ENCODE measurements around the gene EDA. TPM values are rescaled to one million over a fixed set of nuclear protein-coding genes. Genes with fewer than 3 reads are reported as not detected.

Gene EDA
- total RNA-seq = under 1 TPM; 0.49 to 0.92 TPM

- CTCF ChIA-PET = interaction anchor here (1.2 kb wide), 1 partner anchor 9 kb away, joined by 3 read pairs; no protein-coding TSS in a partner anchor
- Mint-ChIP-seq H3K36me3 (ENCODE audit: low read depth) (no peaks in the 10 kb centered on the region), H3K27ac (no peak within 1 kb of the TSS), H3K4me3 (peak within 1 kb of the TSS; percentile 71), H3K27me3 (peaks cover 21% of the 10 kb centered on the region), H3K4me1 (ENCODE audit: low read depth) (no peaks in the 10 kb centered on the region), H3K9me3 (no peaks in the 10 kb centered on the region)
- no peak for TF ChIP-seq CTCF (IDR thresholded peaks at IDR 0.05)
- DNase-seq (peak; percentile 63), ATAC-seq (peak; percentile 97)
- POLR2A ChIA-PET = no interaction called here
- intact Hi-C loops (cut with micrococcal nuclease) = no loop called here
Observed at GRCh38 chrX:69615779-69616456, at the start of gene EDA. EDA (plus strand) TSS chrX:69616113.

- no peak for DNase-seq
- no peak overlapping the region for H3K4me3 Mint-ChIP-seq
- ATAC-seq = no peak
- no peak overlapping the region for H3K27ac Mint-ChIP-seq
- H3K9me3 Mint-ChIP-seq = no peaks in the 10 kb centered on the region
- H3K36me3 Mint-ChIP-seq (ENCODE audit: low read depth) = no peaks in the 10 kb centered on the region
- CTCF ChIA-PET = no interaction called here
- intact Hi-C loops (cut with micrococcal nuclease) = no loop called here
- no peaks in the 10 kb centered on the region for H3K4me1 Mint-ChIP-seq (ENCODE audit: low read depth)
- no peak for TF ChIP-seq CTCF (IDR thresholded peaks at IDR 0.05)
- POLR2A ChIA-PET = no interaction called here
- no peaks in the 10 kb centered on the region for H3K27me3 Mint-ChIP-seq
Observed at GRCh38 chrX:69568828-69569227, 47.1 kb upstream of the EDA start.

- ATAC-seq (no peak), DNase-seq (no peak)
- Mint-ChIP-seq H3K4me3 (no peak overlapping the region), H3K27me3 (no peaks in the 10 kb centered on the region), H3K4me1 (ENCODE audit: low read depth) (no peaks in the 10 kb centered on the region), H3K9me3 (no peaks in the 10 kb centered on the region), H3K36me3 (ENCODE audit: low read depth) (no peaks in the 10 kb centered on the region), H3K27ac (no peak overlapping the region)
- CTCF ChIA-PET = no interaction called here
- POLR2A ChIA-PET = no interaction called here
- no peak for TF ChIP-seq CTCF (IDR thresholded peaks at IDR 0.05)
- intact Hi-C loops (cut with micrococcal nuclease) = no loop called here
Observed at GRCh38 chrX:69597399-69597798, 18.5 kb upstream of the EDA start.

- ChIA-PET CTCF (no interaction called here), POLR2A (no interaction called here)
- Mint-ChIP-seq H3K27ac (no peak overlapping the region), H3K27me3 (no peaks in the 10 kb centered on the region), H3K4me3 (no peak overlapping the region), H3K9me3 (no peaks in the 10 kb centered on the region), H3K4me1 (ENCODE audit: low read depth) (no peaks in the 10 kb centered on the region), H3K36me3 (ENCODE audit: low read depth) (no peaks in the 10 kb centered on the region)
- DNase-seq (no peak), ATAC-seq (no peak)
- intact Hi-C loops (cut with micrococcal nuclease) = no loop called here
- TF ChIP-seq CTCF (IDR thresholded peaks at IDR 0.05) = no peak
Observed at GRCh38 chrX:69600182-69600581, 15.7 kb upstream of the EDA start.

DNA sequence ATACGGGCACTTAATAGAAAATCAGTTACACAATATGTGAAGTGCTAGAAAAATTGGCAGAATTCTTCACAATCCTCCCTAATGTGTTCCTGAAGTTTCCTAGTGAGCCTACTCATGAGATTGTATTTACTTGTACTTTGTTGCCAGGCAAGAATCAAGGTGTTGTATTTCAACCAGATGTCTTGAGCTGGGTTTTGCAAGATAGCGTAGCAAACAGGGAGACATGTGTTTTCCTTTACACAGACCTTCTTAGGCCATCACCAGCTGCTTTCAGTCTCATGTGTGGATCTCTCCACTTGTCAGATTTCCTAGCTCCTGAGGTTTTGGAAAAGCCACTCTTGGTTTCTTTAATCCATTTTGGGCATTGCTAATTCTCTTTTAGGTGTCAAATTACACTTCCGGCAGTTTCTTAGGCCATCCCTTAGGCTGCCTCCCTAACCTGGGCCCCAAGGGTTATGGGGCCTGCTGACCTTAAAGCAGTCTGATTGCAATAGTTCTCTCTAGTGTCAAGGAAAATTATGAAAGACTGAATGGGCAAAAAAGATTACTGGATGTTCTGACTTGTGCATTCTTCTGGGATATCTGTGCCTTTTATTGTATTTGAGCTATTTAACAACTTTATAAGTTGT is 12.2 kb upstream of the EDA start:
- Mint-ChIP-seq H3K36me3 (ENCODE audit: low read depth) (no peaks in the 10 kb centered on the region), H3K4me1 (ENCODE audit: low read depth) (no peaks in the 10 kb centered on the region), H3K4me3 (no peak overlapping the region), H3K9me3 (no peaks in the 10 kb centered on the region), H3K27me3 (no peaks in the 10 kb centered on the region), H3K27ac (no peak overlapping the region)
- intact Hi-C loops (cut with micrococcal nuclease) = no loop called here
- DNase-seq (no peak), ATAC-seq (no peak)
- ChIA-PET POLR2A (no interaction called here), CTCF (no interaction called here)
- no peak for TF ChIP-seq CTCF (IDR thresholded peaks at IDR 0.05)

Measured in activated CD8-positive, alpha-beta T cell treated with anti-CD3 and anti-CD28 coated beads for 36 hours (primary cell).